ENCODE results near the gene STPG2. TPM values are rescaled to one million over a fixed set of nuclear protein-coding genes. Genes with fewer than 3 reads are reported as not detected.

The STPG2 gene
- total RNA-seq, 2 donors from 2014 or later, result 0.13 to 0.53 TPM

DNA sequence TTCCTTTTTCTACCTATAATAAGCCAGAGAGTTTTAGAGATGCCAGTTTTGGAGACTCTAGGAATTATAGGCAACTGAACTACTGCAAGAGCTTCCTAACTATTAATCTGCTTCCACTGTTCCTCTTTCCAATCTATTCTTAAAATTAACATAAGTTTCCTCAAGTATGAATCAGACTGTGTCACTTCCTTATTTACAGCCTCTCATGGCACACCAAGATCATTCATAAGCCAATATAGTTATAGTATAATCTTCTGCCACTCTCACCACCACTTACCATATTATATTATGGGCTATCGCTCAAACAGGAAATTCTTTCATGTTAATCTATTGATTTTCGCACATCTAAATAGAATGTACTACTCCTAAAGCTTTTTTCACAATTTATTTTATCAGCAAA lies 383.5 kb downstream of the STPG2 start:
- H3K36me3 ChIP-seq (ENCODE audit: control insufficient read depth, insufficient read depth, low read length), result no peaks in the 10 kb centered on the region
- 85 to 90% methylated on average over 2 of the region's 2 CpGs for whole genome bisulfite sequencing, 2 experiments (ENCODE audit: insufficient coverage in 1 of 2, insufficient read length in 1 of 2)
- peaks cover 7% of the 10 kb centered on the region for H3K4me1 Mint-ChIP-seq
- H3K9me3 Mint-ChIP-seq, result no peaks in the 10 kb centered on the region
- no peaks in the 10 kb centered on the region for H3K9me3 ChIP-seq (ENCODE audit: control insufficient read depth, low read length)
- H3K27ac ChIP-seq (ENCODE audit: low read depth, low read length), result no peak overlapping the region
- H3K36me3 Mint-ChIP-seq (ENCODE audit: low read depth), result no peaks in the 10 kb centered on the region
- DNase-seq, result no peak
- H3K27me3 ChIP-seq (ENCODE audit: control insufficient read depth, insufficient read depth, low read length, poor library complexity, severe bottlenecking), result no peaks in the 10 kb centered on the region
- H3K4me3 ChIP-seq (ENCODE audit: low read length), result no peak overlapping the region
- H3K9ac ChIP-seq (ENCODE audit: extremely low read depth, low read length, poor library complexity, severe bottlenecking), result no peak overlapping the region
- TF ChIP-seq, protein P1, sequence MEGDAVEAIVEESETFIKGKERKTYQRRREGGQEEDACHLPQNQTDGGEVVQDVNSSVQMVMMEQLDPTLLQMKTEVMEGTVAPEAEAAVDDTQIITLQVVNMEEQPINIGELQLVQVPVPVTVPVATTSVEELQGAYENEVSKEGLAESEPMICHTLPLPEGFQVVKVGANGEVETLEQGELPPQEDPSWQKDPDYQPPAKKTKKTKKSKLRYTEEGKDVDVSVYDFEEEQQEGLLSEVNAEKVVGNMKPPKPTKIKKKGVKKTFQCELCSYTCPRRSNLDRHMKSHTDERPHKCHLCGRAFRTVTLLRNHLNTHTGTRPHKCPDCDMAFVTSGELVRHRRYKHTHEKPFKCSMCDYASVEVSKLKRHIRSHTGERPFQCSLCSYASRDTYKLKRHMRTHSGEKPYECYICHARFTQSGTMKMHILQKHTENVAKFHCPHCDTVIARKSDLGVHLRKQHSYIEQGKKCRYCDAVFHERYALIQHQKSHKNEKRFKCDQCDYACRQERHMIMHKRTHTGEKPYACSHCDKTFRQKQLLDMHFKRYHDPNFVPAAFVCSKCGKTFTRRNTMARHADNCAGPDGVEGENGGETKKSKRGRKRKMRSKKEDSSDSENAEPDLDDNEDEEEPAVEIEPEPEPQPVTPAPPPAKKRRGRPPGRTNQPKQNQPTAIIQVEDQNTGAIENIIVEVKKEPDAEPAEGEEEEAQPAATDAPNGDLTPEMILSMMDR (conservative IDR thresholded peaks at IDR 0.05), result no peak
- no peak overlapping the region for H3K4me3 Mint-ChIP-seq
- H3K27ac Mint-ChIP-seq, result no peak overlapping the region
- no peaks in the 10 kb centered on the region for H3K4me1 ChIP-seq (ENCODE audit: control insufficient read depth, insufficient read depth, low read length)
- H3K27me3 Mint-ChIP-seq (ENCODE audit: insufficient read depth), result no peaks in the 10 kb centered on the region

DNA sequence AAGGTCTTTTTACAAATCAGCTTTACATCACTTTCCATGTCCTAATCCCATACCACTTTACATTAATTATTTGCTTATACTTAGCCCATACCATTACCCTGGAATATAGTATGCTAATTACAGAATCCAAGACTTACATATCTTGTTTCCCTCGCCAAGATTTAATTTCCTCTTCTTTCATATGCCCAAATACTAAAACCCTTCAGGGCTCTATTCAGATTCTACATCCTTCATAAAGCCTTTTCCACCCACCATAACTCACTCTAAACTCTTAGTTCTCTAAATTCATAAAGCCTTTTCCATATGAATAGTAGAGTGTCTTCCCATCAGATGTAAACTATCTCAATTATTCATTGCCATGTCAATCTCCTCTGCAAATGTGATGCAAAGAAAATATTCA lies 390.7 kb downstream of the STPG2 start:
- WGBS, 2 experiments (ENCODE audit: insufficient coverage in 1 of 2, insufficient read length in 1 of 2), result 85 to 100% methylated on average over 1 of the region's 1 CpG
- no peaks in the 10 kb centered on the region for H3K27me3 Mint-ChIP-seq (ENCODE audit: insufficient read depth)
- no peaks in the 10 kb centered on the region for H3K9me3 Mint-ChIP-seq
- H3K4me1 ChIP-seq (ENCODE audit: control insufficient read depth, insufficient read depth, low read length), result no peaks in the 10 kb centered on the region
- no peaks in the 10 kb centered on the region for H3K36me3 Mint-ChIP-seq (ENCODE audit: low read depth)
- no peak overlapping the region for H3K4me3 ChIP-seq (ENCODE audit: low read length)
- no peaks in the 10 kb centered on the region for H3K9me3 ChIP-seq (ENCODE audit: control insufficient read depth, low read length)
- H3K36me3 ChIP-seq (ENCODE audit: control insufficient read depth, insufficient read depth, low read length), result no peaks in the 10 kb centered on the region
- H3K4me3 Mint-ChIP-seq, result no peak overlapping the region
- no peak overlapping the region for H3K9ac ChIP-seq (ENCODE audit: extremely low read depth, low read length, poor library complexity, severe bottlenecking)
- TF ChIP-seq, protein P1 (conservative IDR thresholded peaks at IDR 0.05), result no peak
- no peaks in the 10 kb centered on the region for H3K27me3 ChIP-seq (ENCODE audit: control insufficient read depth, insufficient read depth, low read length, poor library complexity, severe bottlenecking)
- H3K27ac Mint-ChIP-seq, result no peak overlapping the region
- H3K4me1 Mint-ChIP-seq, result no peaks in the 10 kb centered on the region
- no peak for DNase-seq
- H3K27ac ChIP-seq (ENCODE audit: low read depth, low read length), result no peak overlapping the region

DNA sequence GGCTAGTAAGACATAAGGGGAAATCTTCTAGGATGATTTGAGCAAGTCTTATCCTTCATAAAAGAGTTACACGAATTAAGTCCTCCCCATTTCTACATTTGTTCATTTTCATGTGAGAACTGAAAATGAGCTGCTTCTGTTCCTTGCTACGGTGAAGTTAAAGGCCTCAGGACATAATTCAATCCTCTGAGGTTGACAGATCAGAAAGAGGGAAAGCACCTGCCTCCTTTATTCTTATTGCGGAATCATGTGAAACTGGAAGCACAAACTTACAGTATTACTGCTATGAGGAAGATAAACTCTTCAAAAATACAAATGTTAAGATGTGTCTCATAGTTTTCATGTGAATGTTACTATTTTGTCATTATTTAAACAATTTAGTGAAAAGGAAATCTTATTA lies 395.3 kb downstream of the STPG2 start:
- Histone ChIP-seq H3K9me3 (ENCODE audit: control insufficient read depth, low read length) (no peaks in the 10 kb centered on the region), H3K9ac (ENCODE audit: extremely low read depth, low read length, poor library complexity, severe bottlenecking) (no peak overlapping the region), H3K4me3 (ENCODE audit: low read length) (no peak overlapping the region), H3K4me1 (ENCODE audit: control insufficient read depth, insufficient read depth, low read length) (no peaks in the 10 kb centered on the region), H3K27me3 (ENCODE audit: control insufficient read depth, insufficient read depth, low read length, poor library complexity, severe bottlenecking) (no peaks in the 10 kb centered on the region), H3K36me3 (ENCODE audit: control insufficient read depth, insufficient read depth, low read length) (no peaks in the 10 kb centered on the region), H3K27ac (ENCODE audit: low read depth, low read length) (no peak overlapping the region)
- no peaks in the 10 kb centered on the region for H3K36me3 Mint-ChIP-seq (ENCODE audit: low read depth)
- no peaks in the 10 kb centered on the region for H3K9me3 Mint-ChIP-seq
- H3K4me3 Mint-ChIP-seq, result no peak overlapping the region
- TF ChIP-seq, protein P1 (conservative IDR thresholded peaks at IDR 0.05), result no peak
- H3K27ac Mint-ChIP-seq, result no peak overlapping the region
- H3K4me1 Mint-ChIP-seq, result no peaks in the 10 kb centered on the region
- no peak for DNase-seq
- no peaks in the 10 kb centered on the region for H3K27me3 Mint-ChIP-seq (ENCODE audit: insufficient read depth)
- 89 to 90% methylated on average over 2 to 3 of the region's 3 CpGs for WGBS, 2 experiments (ENCODE audit: insufficient coverage in 1 of 2, insufficient read length in 1 of 2)
